ENCODE measurements around the gene FNDC7. TPM values are rescaled to one million over a fixed set of nuclear protein-coding genes. Genes with fewer than 3 reads are reported as not detected.

FNDC7 gene
- total and polyA plus RNA-seq, 3 donors from 2014 or later, result 3.2 to 11.2 (median 7.6) TPM

GRCh38 chr1:108747171-108747850, 34.6 kb downstream of the FNDC7 start:
- Histone ChIP-seq H3K4me3 (peak overlapping the region; percentile 78 to 88), H3K27ac (peak overlapping the region; percentile 86 to 98), H3K9me3 (no peaks in the 10 kb centered on the region), H3K4me1 (peaks cover 4% of the 10 kb centered on the region), H3K27me3 (no peaks in the 10 kb centered on the region), H3K36me3 (ENCODE audit: low read depth, missing control alignments) (no peaks in the 10 kb centered on the region)
- WGBS, 2 donors, result 0 to 2% methylated on average over 15 of the region's 15 CpGs
- intact Hi-C loops (cut with DNase I; ENCODE audit: low total_unique reads), result no loop called here
- TF ChIP-seq POLR2A (IDR thresholded peaks at IDR 0.05) (no peak), CTCF (IDR thresholded peaks at IDR 0.05) (no peak)
- peak; percentile 92 for DNase-seq

- no peak for DNase-seq
- Histone ChIP-seq H3K4me3 (peak overlapping the region; percentile 78 to 88), H3K4me1 (peaks cover 4% of the 10 kb centered on the region), H3K27ac (peak overlapping the region in 1 of 2 donors; percentile 98), H3K27me3 (no peaks in the 10 kb centered on the region), H3K9me3 (no peaks in the 10 kb centered on the region), H3K36me3 (ENCODE audit: low read depth, missing control alignments) (no peaks in the 10 kb centered on the region)
- TF ChIP-seq CTCF (IDR thresholded peaks at IDR 0.05), result no peak
- TF ChIP-seq POLR2A (IDR thresholded peaks at IDR 0.05), result no peak
- 56 to 75% methylated on average over 3 of the region's 3 CpGs for WGBS, 2 donors
- intact Hi-C loops (cut with DNase I; ENCODE audit: low total_unique reads), result no loop called here
Measured at GRCh38 chr1:108747898-108748297, 35.2 kb downstream of the FNDC7 start.

GRCh38 chr1:108749081-108749480, 36.4 kb downstream of the FNDC7 start:
- Histone ChIP-seq H3K4me3 (no peak overlapping the region), H3K36me3 (ENCODE audit: low read depth, missing control alignments) (no peaks in the 10 kb centered on the region), H3K9me3 (no peaks in the 10 kb centered on the region), H3K27me3 (no peaks in the 10 kb centered on the region), H3K27ac (no peak overlapping the region), H3K4me1 (peaks cover 4% of the 10 kb centered on the region)
- intact Hi-C loops (cut with DNase I; ENCODE audit: low total_unique reads), result no loop called here
- 81 to 88% methylated on average over 4 of the region's 4 CpGs for WGBS, 2 donors
- TF ChIP-seq POLR2A (IDR thresholded peaks at IDR 0.05) (no peak), CTCF (IDR thresholded peaks at IDR 0.05) (no peak)
- DNase-seq, result no peak

- TF ChIP-seq CTCF (IDR thresholded peaks at IDR 0.05) (no peak), POLR2A (IDR thresholded peaks at IDR 0.05) (no peak)
- H3K4me1 ChIP-seq, result peaks cover 4% of the 10 kb centered on the region
- no peak overlapping the region for H3K4me3 ChIP-seq
- 64 to 79% methylated on average over 1 of the region's 1 CpG for WGBS, 2 donors
- no peaks in the 10 kb centered on the region for H3K27me3 ChIP-seq
- DNase-seq, result no peak
- no peaks in the 10 kb centered on the region for H3K36me3 ChIP-seq (ENCODE audit: low read depth, missing control alignments)
- H3K27ac ChIP-seq, result no peak overlapping the region
- intact Hi-C loops (cut with DNase I; ENCODE audit: low total_unique reads), result no loop called here
- no peaks in the 10 kb centered on the region for H3K9me3 ChIP-seq
Measured at GRCh38 chr1:108750476-108751181, 37.9 kb downstream of the FNDC7 start.

Measured in testis (tissue), 3 donors.